ENCODE results near the gene ITPA.
A peak's percentile ranks its signal among the peaks of the same experiment; 100 is the strongest.

Gene ITPA
- long read RNA-seq, donor 1, transcript ITPA-201 (8 exons, 1,185 nt): major isoform, 27 of 34 reads
- long read RNA-seq, donor 1, partial matches to known transcripts: 0 of 34 reads
- long read RNA-seq, donor 1, other reads (novel, unspliced or antisense): 0 of 34 reads
- long read RNA-seq, donor 2, transcript ITPA-201 (8 exons, 1,185 nt): major isoform, 18 of 19 reads
- long read RNA-seq, donor 2, partial matches to known transcripts: 0 of 19 reads
- long read RNA-seq, donor 2, other reads (novel, unspliced or antisense): 0 of 19 reads
- long read RNA-seq, donor 3, transcript ITPA-201 (8 exons, 1,185 nt): major isoform, 18 of 28 reads
- long read RNA-seq, donor 3, partial matches to known transcripts: 8 of 28 reads
- long read RNA-seq, donor 3, other reads (novel, unspliced or antisense): 0 of 28 reads
- long read RNA-seq, donor 4, transcript ITPA-201 (8 exons, 1,185 nt): major isoform, 22 of 35 reads
- long read RNA-seq, donor 4, transcript ITPA-207 (2 exons, 670 nt): minor isoform, 8 of 35 reads
- long read RNA-seq, donor 4, partial matches to known transcripts: 0 of 35 reads
- long read RNA-seq, donor 4, other reads (novel, unspliced or antisense): 0 of 35 reads
- long read RNA-seq, donor 5, transcript ITPA-201 (8 exons, 1,185 nt): major isoform, 24 of 39 reads
- long read RNA-seq, donor 5, transcript ITPA-207 (2 exons, 670 nt): minor isoform, 15 of 39 reads
- long read RNA-seq, donor 5, partial matches to known transcripts: 0 of 39 reads
- long read RNA-seq, donor 5, other reads (novel, unspliced or antisense): 0 of 39 reads
- long read RNA-seq, donor 6, transcript ITPA-201 (8 exons, 1,185 nt): major isoform, 26 of 30 reads
- long read RNA-seq, donor 6, partial matches to known transcripts: 0 of 30 reads
- long read RNA-seq, donor 6, other reads (novel, unspliced or antisense): 0 of 30 reads
- long read RNA-seq, donor 7, transcript ITPA-201 (8 exons, 1,185 nt): major isoform, 33 of 43 reads
- long read RNA-seq, donor 7, transcript ITPA-207 (2 exons, 670 nt): minor isoform, 9 of 43 reads
- long read RNA-seq, donor 7, partial matches to known transcripts: 0 of 43 reads
- long read RNA-seq, donor 7, other reads (novel, unspliced or antisense): 0 of 43 reads
- long read RNA-seq, donor 8, transcript ITPA-201 (8 exons, 1,185 nt): major isoform, 35 of 40 reads
- long read RNA-seq, donor 8, partial matches to known transcripts: 0 of 40 reads
- long read RNA-seq, donor 8, other reads (novel, unspliced or antisense): 0 of 40 reads

DNA sequence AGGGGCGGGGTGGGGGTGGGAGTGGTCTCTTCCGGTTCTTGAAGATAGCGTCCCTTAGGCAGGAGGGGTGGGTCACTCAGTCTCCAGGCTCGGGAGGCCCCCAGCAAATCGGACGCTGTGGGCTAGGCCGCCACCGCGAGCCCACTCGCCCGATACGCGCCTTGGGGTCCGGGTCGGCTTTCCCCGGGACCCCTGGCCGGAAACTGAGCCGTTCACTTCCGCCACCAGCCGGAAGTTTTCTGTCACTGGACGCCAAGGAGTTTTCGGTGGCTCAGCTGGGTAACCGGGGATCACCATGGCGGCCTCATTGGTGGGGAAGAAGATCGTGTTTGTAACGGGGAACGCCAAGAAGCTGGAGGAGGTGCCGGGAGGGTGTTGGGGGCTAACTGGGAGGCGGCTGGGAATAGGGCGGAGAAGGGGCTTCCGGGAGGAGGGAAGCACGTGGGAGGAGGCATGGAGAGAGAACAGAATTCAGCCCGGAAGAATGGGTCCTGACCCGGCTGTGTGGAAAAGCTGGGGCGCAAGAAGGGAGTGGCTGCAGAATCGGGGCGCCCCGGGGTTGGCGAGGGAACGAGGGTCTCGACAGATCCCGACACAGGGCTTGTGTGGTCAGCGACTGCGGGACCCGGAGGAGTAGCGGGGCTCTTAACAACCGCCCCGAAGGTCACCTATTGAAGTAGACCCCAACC, at the start of gene ITPA:
Gene ITPA, plus strand, starts transcription at position 242 of the 689 bp plus-strand sequence. Its CDS starts 54 bp downstream, at position 296.
- peak; percentile 77 for DNase-seq

GRCh38 chr20:3160418-3160817, 48.9 kb upstream of the ITPA start:
- DNase-seq: no peak

DNA sequence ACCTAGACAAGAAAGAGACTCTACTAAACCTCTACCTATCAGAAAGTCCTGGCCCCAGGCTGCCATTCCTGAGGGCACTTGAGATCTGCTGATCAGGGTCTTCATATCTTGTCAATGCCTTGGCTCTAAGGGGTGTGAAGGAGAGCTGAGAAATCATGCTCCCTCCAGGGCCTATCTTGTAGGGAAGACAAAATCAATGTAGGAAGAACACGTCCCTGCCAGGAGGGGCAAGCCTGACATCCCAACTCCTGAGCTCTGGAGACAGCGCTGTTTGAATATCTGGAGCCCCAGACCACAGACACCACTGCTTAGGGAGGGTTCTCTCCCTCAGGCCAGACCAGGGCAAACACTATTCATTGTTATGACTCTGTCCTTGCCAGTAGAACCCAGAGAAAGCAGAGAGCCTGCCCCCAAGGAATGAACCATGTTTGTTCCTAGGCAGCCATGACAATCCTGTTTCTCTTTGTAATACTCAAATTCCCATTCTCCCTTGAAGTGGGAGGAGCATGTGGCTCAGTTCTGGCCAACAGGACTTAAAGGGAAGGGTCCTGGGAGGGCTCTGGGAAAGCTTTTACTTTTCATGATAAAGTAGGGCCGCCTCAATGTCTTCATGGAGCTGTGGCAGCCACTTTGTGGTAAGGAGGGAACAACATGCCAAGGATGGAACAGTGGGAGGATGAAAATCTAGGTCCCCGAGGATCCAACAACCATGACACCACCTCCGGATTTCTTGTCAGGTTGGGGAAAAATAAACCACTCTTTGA, 47.8 kb upstream of the ITPA start:
- no peak for DNase-seq

DNA sequence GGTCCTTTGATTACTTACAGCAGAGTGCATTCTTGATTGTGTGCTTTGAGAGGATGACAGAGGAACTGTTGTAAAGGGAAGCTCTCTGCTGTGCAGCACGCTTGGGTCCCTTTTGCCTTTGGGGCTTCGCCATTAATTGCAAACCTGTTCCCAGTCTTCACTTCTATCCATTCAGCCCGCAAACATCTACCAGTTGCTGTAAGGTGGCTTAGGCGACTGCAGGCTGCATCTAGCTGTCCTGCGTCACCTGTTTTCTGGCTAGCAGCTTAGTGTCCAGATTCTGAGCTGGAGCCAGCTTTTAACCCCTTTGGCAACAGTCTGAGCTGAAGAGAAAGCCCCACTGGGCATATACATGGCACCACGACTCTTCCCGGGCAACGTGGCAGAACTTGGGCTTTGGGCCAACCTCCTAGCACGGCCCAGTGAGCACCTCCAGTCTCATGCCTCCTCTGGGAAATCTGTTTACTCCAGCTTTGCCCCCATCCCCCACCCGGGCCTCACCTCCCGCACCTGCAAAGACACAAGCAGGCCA, 47.2 kb upstream of the ITPA start:
- peak; percentile 32 for DNase-seq

GRCh38 chr20:3163099-3164042, 45.9 kb upstream of the ITPA start:
- DNase-seq: no peak

- DNase-seq: no peak
These were observed 45.1 kb upstream of the ITPA start for GRCh38 chr20:3164043-3164762.

DNA sequence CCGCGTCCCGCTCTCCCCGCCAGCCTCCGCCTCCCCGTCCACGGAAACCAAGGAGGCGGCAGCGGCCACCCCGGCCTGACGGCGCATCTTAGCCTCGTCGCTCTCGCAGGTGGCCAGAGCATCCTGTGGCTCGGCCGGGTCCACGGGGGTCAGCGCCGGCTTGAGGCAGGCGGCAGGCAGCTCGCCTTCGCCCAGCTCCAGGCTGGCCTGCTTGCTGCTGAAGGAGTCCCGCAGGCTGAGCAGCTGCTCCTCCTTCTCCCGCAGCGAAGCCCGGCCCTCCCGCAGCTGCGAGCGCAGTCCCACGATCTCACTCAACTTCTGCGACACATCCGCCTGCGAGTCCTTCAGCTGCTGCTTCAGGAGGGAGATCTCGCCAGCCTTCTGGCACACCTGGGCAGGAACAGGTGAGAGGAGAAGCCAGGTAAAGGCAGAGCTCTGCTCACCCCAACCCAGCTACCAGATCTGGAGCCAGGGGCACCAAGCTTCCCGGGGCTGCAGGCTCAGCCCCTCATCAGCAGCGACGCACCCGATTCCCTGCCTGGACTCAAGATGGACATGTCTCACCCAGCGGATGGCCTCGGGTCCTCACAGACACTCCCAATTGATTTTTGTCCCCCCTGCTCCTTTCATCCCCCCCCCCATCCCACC, 44.4 kb upstream of the ITPA start:
- DNase-seq: no peak

GRCh38 chr20:3165473-3166337, 43.6 kb upstream of the ITPA start:
- peak; percentile 62 for DNase-seq

DNA sequence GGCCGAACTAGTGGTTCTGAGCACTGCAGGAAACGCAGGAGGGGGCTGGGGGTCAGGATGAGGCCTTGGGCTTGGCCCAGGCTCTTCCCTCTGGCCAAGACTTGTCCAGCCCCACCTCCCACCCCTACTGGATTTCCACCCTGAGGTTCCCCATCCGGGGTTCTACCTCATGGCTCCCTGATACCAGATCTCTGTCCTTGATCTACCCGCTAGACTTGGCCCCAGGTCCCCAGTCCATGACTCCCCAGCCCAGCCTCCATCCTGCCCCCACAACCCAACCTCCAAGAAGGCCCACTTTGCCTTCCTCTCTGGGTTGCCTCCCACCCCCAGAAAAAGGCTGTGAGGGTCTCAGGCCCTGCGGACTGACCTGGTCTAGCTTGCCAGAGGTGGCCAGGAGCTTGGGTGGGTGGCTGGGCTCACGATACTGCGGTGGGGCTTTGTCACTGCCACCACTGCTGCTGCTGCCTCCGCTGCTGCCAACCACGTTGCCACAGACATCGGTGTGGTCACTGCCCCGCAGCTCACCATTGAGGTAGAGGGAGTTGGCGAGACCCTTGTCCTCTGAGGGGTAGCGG, 42.9 kb upstream of the ITPA start:
- DNase-seq: no peak

- no peak for DNase-seq
These were observed 42.4 kb upstream of the ITPA start for GRCh38 chr20:3166913-3167342.

DNA sequence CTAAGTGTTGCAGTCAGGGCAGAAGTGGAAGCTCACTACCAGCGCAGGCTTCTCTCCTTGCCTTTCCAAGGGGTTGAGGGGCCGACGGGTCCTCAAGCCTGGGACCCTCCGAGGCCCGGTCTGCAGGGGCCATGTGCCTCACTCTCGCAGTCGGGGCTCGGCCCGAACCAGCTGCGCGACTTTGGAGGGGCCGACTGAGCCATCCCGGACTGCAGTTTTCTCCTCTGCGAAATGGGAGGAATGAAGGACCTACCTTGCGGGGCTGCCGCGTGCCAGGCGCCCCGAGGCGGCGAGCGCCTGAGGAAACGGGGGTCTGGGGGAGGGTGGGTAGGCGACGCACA, 41.6 kb upstream of the ITPA start:
- DNase-seq: peak; percentile 41

DNA sequence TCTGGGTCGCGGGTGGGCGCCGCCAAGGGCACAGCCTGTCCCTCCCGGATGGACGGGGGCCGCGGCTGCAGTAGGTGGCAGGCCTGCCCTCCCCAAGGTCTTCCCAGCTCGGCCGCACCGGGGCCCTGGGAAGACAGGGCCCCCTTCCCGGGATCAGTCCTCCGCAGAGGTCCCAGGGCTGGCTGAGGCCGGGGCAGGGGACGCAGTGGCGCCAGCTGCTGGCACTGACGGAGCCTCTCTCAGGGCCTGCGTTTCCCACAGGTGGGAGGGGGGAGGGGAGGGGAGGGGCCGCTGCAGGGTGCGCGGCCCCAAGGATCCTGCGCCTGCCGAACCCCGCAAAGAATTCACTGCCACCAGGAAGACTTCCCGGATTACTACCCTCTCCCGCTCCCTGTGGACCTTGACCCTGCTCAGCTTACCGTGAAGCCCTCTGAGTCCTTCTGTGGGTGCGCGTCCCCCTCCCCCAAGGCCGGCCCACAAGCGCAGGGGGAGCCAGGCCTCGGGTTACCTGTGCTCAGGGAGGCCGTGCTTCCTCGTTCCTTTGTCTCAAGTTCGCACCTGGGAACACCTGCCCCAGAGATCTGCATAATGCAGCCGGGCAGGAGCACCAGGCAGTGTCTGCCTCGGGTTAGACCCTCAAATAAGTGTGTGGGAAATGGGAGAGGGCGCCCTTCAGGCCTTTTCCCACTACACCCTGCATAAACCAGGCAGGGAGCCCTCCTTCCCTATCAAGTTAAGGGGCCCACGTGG, 41.0 kb upstream of the ITPA start:
- DNase-seq: peak; percentile 68

GRCh38 chr20:3168829-3169590, 40.3 kb upstream of the ITPA start:
- no peak for DNase-seq

DNA sequence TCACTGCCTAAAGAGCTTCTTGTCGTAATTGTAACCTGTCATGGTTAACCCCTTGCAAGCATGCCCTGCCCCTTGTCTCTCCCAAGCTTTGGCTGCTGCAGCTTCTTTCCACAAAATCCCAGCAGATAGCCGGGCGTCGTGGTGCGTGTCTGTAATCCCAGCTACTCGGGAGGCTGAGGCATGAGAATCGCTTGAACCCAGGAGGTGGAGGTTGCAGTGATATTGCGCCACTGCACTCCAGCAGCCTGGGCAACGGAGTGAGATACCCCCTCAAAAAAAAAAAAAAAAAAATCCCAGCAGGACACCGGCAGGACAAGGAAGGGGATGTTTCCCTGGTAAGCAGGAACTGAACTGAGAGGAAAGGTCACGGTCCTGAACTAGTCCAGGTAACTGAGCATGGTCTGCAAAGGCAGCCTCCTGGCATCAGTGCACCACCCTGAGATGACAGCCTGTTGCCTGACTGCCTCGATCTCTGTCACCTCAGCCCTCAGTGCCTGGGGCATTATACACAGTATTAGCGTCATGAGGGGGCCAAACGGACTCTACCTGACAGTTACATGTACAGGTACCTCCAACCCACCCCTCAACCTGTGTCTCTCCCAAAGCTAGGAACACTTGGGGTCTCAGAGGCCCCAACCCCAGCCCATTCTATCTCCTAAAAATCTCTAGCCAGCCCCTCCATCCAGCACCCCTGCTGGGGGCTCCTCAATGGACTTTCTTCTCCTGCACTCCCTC, 37.7 kb upstream of the ITPA start:
- DNase-seq: no peak
